GM21737 (cell line): ENCODE measurements around the gene IFITM2.
"Not testable (repeated sequence)": the region's sequence is repeated elsewhere in the genome, so short reads cannot be mapped to it uniquely, and the experiment has no call there.

ENCODE experiments used
- ATAC-seq: cut with Tn5 transposase; IDR thresholded peaks from one replicate; pipeline ENCODE4 v1.9.1; 2021; ENCODE audit warnings: mild to moderate bottlenecking, moderate library complexity; ENCODE audit not compliant: unreplicated experiment

IFITM2 gene

DNA sequence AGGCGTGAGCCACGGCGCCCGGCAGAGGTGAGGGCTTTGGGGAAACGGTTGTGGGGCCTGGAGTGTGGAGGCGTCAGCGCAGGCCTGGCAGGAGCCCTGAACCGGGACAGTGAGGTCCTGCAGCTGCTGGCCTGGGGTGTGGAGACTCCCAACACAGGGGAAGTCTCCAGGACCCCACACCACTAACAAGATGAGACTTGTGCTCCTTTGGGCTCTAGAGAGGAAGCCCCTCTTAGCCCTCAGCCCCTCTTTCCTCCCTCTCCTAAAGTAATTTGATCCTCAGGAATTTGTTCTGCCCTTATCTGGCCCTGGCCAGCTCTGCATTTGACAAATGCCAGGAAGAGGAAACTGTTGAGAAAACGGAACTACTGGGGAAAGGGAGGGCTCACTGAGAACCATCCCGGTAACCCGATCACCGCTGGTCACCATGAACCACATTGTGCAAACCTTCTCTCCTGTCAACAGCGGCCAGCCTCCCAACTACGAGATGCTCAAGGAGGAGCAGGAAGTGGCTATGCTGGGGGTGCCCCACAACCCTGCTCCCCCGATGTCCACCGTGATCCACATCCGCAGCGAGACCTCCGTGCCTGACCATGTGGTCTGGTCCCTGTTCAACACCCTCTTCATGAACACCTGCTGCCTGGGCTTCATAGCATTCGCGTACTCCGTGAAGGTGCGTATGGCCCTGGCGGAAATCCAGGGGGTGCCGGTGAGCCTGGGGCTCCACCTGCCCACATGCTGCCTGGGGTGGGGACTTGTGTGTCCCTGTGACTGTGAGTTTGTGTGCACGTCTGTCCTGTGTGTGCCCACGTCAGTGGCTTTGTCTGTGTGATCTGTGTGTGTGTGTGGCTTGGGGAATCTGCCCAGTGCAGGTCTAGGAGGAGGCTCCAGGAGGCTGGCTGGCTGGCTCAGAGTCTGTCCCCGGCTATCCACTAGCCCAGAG is at the start of gene IFITM2:
Gene IFITM2, plus strand, starts transcription at position 51 of the 943 bp plus-strand sequence. Its CDS starts 377 bp downstream, at position 428.
- not testable (repeated sequence) for ATAC-seq

GRCh38 chr11:259413-259812 is 48.2 kb upstream of the IFITM2 start:
- no peak for ATAC-seq

DNA sequence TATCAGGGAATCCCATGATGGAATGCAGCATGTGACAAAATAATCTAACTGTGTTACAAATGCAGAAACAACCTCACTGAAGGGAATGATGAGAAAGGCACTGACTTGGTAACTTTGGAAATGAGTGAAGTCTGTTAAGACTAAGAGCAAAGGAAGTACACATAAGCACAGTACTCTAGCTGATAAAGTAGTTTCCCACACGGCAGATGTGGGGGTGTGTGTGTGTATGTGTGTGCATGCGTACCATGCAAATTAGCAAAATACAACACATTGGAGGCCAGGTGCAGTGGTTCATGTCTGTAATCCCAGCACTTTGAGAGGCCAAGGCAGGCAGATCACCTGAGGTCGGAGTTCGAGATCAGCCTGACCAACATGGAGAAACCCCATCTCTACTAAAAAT is 46.0 kb upstream of the IFITM2 start:
- ATAC-seq: no peak

- no peak for ATAC-seq
These were observed 40.8 kb upstream of the IFITM2 start for GRCh38 chr11:266676-267439.

GRCh38 chr11:267491-267994 is 40.1 kb upstream of the IFITM2 start:
- ATAC-seq: no peak

- ATAC-seq: peak; percentile 46
These were observed 38.9 kb upstream of the IFITM2 start for GRCh38 chr11:268716-269145.

GRCh38 chr11:269146-269890 is 38.3 kb upstream of the IFITM2 start:
- ATAC-seq: peak; percentile 57

DNA sequence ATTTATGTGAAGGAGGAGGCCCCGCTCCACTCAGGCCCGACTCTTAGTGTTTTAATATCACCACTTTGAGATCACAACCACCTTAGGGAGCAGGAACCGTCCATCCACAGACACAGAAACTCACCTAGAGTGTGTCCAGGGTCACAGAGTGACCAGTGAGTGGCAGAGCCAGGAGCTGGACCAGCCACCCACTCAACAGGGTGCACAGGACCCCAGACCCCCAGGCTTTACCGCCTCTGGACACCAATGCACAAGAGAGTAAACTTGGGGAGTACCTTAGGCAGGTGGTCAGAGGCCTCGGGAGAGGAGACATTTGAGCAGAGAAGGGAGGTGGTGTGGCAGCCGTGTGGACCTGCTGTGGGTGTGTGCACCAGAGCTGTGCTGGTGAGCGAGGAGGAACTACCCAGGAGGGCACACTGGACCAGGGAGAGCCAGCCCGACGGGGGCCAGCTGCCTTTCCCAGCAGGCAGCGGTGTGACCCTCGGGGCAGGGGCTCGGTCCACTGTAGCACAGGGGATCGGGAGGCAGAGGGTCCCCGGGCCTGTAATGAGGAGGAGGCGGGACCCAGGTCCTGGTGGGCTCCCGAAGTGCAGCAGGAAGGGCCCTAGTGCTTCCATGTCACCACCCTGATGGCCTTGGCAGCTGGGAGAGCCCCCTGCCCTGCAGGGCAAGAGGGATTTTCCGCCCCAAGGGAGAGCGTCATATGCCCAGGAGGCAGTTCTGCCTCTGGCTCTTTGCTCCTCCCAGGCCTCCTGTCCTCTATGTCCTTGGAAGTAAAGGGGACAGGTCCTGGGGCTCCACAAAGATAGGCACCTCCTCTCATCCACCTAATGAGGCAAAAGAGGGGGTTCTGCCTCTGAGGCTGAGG is 36.9 kb upstream of the IFITM2 start:
- ATAC-seq: no peak

GRCh38 chr11:271319-271715 is 36.3 kb upstream of the IFITM2 start:
- no peak for ATAC-seq

DNA sequence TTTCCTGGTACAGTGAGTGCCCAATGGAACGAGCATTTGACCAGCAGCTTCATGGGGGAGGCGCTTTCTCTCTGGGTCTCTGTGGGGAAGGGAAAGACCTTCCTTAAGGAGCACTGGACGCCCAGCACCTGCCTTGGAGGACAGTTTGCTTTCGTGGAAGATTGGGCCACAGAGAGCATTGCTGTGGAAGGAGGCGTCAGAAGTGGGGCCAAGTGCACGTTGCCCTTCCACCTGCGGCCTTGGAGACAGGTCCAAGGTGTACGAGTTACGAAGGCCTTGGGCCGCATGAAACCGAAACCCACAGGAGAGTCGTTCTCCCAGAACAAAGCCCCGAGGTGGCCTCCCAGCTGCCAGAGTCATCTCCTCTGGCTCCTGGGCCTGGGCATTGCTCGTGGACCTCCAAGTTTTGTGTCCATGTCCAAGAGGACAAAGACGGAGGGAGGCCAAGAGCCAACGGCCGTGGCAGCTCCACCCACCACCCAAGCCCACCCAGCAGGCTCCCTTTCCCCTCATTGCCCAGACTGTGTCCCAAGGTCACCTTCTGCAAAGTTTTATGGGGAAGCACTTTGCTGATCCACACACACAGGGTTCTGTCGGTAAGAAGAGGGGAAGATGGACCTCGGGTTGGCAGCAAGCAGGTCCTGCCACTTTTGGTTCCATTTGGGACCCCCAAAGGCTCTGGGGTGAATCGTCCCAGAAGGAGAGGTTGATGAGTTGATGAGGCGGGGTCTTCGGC is 35.3 kb upstream of the IFITM2 start:
- ATAC-seq: no peak

DNA sequence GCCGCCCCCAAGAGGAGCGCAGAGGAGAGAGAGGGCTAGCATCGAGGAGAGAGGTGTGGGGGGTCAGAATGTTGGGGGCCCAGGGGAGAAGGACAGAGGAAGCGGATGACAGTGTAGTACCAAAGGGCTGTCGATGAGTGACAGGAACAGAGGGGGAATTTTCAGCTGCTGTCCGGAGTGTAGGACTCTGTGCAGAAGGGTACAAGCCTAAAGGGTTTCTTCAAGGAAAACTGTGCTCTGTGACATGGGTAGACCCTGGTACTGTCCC is 34.8 kb upstream of the IFITM2 start:
- no peak for ATAC-seq

DNA sequence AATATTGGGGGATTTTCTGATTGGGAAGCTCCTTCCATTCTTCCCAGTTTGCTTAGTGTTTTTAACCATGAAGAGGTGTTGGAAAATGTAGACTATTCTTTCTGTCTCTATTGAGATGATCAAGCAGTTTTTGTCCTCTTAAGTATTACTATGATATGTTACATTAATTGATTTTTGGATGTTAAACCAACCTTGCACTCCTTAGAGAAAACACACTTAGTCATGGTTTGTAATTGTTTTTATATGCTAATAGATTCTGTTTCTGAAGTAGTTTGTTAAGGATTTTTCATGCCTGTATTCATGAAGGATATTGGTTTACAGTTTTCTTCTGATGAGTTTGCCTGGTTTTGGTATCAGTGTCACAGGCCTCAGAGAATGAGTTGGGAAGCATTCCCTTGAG is 31.4 kb upstream of the IFITM2 start:
- ATAC-seq: no peak

GRCh38 chr11:278001-278951 is 29.3 kb upstream of the IFITM2 start, which contains the start of gene NLRP6:
Gene NLRP6 (plus strand): TSS chr11:278407. CDS start chr11:278570, 163 bp downstream.
- ATAC-seq: no peak

GRCh38 chr11:279040-279965 is 28.3 kb upstream of the IFITM2 start:
- no peak for ATAC-seq

- ATAC-seq: no peak
These were observed 27.5 kb upstream of the IFITM2 start for GRCh38 chr11:279966-280705.

GRCh38 chr11:280706-281485 is 26.7 kb upstream of the IFITM2 start:
- ATAC-seq: no peak
